Prostate gland (tissue), 2 donors: ENCODE measurements around the gene GPR139.

Experiments
- POLR2A ChIP-seq: fragments of 450-650 bp; IDR thresholded peaks from one replicate; pipeline ENCODE4 v1.6.1; 2016; ENCODE audit warnings: antibody characterized with exemption, mild to moderate bottlenecking
- POLR2AphosphoS5 ChIP-seq: sonication (generic); formaldehyde crosslinking; IDR thresholded peaks from one replicate; pipeline ENCODE4 v1.6.1; 2017; ENCODE audit warnings: antibody characterized with exemption
- TF ChIP-seq, protein P1 (sequence below), 4 experiments: fragments of 200-600 bp in 2 of 4; fragments of 450-650 bp in 2 of 4; sonication (generic) in 2 of 4; IDR thresholded peaks; 1 replicate in 3 of 4; 2 replicates in 1 of 4; pipeline ENCODE4 v1.5.1; 2016 to 2019; ENCODE audit warnings: antibody characterized with exemption in 4 of 4, mild to moderate bottlenecking in 2 of 4, moderate library complexity in 2 of 4

DNA sequence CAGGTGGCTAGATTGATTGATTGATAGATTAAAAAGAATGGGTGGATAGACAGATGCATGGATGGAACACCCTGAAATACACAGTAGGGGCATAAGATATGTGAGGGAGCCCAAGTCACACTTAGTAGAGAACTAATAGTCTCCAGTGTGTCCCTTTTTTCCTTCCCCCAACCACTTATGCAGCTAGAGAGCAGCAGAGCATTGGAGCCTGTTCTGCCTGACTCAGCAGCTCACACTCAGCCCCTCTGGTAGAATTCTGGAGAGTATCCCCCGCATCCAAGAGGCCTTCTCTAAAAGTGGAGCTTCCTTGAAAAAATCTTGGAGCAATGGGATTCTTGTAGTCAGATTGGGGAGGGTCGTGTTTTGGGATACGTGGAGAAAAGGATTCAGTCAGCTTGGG lies 20.5 kb upstream of the GPR139 start:
- TF ChIP-seq, protein P1, sequence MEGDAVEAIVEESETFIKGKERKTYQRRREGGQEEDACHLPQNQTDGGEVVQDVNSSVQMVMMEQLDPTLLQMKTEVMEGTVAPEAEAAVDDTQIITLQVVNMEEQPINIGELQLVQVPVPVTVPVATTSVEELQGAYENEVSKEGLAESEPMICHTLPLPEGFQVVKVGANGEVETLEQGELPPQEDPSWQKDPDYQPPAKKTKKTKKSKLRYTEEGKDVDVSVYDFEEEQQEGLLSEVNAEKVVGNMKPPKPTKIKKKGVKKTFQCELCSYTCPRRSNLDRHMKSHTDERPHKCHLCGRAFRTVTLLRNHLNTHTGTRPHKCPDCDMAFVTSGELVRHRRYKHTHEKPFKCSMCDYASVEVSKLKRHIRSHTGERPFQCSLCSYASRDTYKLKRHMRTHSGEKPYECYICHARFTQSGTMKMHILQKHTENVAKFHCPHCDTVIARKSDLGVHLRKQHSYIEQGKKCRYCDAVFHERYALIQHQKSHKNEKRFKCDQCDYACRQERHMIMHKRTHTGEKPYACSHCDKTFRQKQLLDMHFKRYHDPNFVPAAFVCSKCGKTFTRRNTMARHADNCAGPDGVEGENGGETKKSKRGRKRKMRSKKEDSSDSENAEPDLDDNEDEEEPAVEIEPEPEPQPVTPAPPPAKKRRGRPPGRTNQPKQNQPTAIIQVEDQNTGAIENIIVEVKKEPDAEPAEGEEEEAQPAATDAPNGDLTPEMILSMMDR (IDR thresholded peaks at IDR 0.05): no peak
- TF ChIP-seq POLR2AphosphoS5: no peak
- no peak for TF ChIP-seq POLR2A
